Measurements from ENCODE around the gene CCDC92. TPM values are rescaled to one million over a fixed set of nuclear protein-coding genes. Genes with fewer than 3 reads are reported as not detected.
A peak's percentile ranks its signal among the peaks of the same experiment; 100 is the strongest.

Gene CCDC92
- polyA plus RNA-seq, 2 of the 4 experiments (the other 2 are of a cell fraction): 27.2 to 27.5 TPM

DNA sequence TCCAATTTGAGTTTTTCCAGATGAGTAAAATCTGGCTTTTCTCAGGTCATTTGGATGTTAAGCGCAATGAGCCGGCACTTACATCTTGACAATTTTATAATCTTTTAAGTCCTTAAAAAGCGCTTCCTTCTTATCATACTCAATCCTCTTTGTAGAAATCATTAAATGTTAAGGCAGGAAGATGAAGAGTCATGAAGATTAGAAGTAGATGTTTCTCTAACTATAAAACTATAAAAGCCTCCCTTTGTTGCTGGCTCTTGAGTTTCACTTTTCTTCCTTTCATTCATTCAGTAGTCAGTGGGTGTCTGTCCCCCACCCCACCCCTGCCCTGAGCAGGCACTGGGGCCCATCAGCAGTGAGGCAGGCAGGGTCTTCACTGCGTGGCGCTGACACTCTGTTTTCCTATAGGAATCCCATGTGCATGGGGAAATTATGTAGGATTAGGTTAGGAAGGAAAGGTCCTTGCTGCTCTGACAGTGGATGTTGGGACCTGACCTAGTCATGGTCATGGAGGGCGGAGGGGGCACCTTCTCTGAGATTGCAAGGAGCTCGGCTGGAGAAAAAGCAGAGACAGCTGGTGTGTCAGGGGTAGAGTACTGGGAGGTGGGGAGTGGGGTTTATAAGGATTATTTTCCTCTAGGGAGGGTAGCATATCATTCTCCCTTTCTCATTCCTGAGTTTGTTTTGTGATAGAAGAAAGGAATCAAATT is 65.8 kb downstream of the CCDC92 start:
- Histone ChIP-seq H3K4me1 (no peaks in the 10 kb centered on the region), H3K4me3 (no peak overlapping the region), H3K27ac (no peak overlapping the region), H3K4me2 (no peak overlapping the region), H3K9me3 (no peaks in the 10 kb centered on the region)
- POLR2A ChIA-PET: no interaction called here
- ATAC-seq (no peak), DNase-seq (ENCODE audit: low read depth in 1 of 2, low spot score in 1 of 2) (no peak), FAIRE-seq (no peak)
- CTCF ChIA-PET: interaction anchor here (0.6 to 1.6 kb wide), 3 partner anchors 11 to 34 kb away, joined by 3 to 4 read pairs (median 3); no protein-coding TSS in a partner anchor
- 89% methylated on average over 7 of the region's 7 CpGs for WGBS (ENCODE audit: missing lambda C conversion rate)
- TF ChIP-seq HOXB5 (CRISPR knock-in tag; IDR thresholded peaks at IDR 0.05): no peak
- TF ChIP-seq NPAS2 (CRISPR knock-in tag; IDR thresholded peaks at IDR 0.05; ENCODE audit: borderline replicate concordance): no peak
- no peak for TF ChIP-seq POLR2AphosphoS2 (conservative IDR thresholded peaks at IDR 0.05; ENCODE audit: low read length)
- TF ChIP-seq RNF2 (IDR thresholded peaks at IDR 0.05; ENCODE audit: borderline replicate concordance, low read depth): no peak
- TF ChIP-seq RCOR1 (IDR thresholded peaks at IDR 0.05; ENCODE audit: low read depth, low read length): no peak
- TF ChIP-seq NFE2L2 (conservative IDR thresholded peaks at IDR 0.05; ENCODE audit: low read length): no peak
- TF ChIP-seq CHD2 (IDR thresholded peaks at IDR 0.05; ENCODE audit: low read length, partially characterized antibody): no peak
- TF ChIP-seq TFCP2L1 (CRISPR knock-in tag; IDR thresholded peaks at IDR 0.05): no peak
- TF ChIP-seq JUN (IDR thresholded peaks at IDR 0.05): no peak
- TF ChIP-seq RFX5 (IDR thresholded peaks at IDR 0.05): no peak
- no peak for TF ChIP-seq CEBPB (IDR thresholded peaks at IDR 0.05)
- no peak for TF ChIP-seq EHF (CRISPR knock-in tag; IDR thresholded peaks at IDR 0.05)
- no peak for TF ChIP-seq SMC3 (IDR thresholded peaks at IDR 0.05)
- TF ChIP-seq GATA3 (IDR thresholded peaks at IDR 0.05; ENCODE audit: borderline replicate concordance): no peak

DNA sequence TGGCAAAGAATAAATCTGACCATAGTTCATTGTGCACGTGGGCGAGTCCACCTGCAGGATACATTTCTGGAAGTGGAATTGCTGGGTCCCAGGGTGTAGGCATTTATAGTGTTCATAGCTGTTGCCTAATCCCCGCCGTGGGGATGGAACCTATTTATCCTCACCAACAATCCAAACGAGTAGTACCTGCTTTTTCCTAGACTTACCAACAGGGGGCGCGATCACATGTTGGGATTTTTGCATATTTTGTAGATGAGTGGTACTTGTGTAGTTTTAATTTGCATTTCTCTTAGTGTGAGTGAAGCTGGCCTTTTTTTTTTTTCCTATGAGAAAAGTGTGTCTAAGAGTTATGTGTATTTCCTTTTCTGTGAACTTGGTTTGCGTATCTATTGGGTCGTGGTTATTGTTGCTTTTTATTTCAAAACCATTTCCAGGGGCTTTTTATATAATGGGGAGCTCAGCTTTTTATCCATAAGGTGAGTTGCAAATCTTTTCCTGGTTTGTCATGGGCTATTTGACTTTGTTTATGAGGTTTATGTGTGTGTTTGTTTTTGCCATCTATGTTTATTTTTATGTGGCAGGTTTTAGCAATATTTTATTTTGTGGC is 67.2 kb downstream of the CCDC92 start:
- no peaks in the 10 kb centered on the region for H3K9me3 ChIP-seq
- WGBS (ENCODE audit: missing lambda C conversion rate): 15% methylated on average over 9 of the region's 9 CpGs
- DNase-seq (ENCODE audit: low read depth in 1 of 2, low spot score in 1 of 2): peak; percentile 61 to 79
- POLR2A ChIA-PET: interaction anchor here (0.7 to 1.1 kb wide), 2 partner anchors 67 to 68 kb away, joined by 3 read pairs; partner anchors contain the start of genes CCDC92 and ZNF664
- peak; percentile 87 for FAIRE-seq
- no peak overlapping the region for H3K4me2 ChIP-seq
- H3K27ac ChIP-seq: no peak overlapping the region
- CTCF ChIA-PET: interaction anchor here (0.7 to 3.7 kb wide), 31 partner anchors 9 to 806 kb away, joined by 3 to 19 read pairs (median 5); no protein-coding TSS in a partner anchor
- peak; percentile 20 to 60; a peak in 3 of 6 replicates for ATAC-seq
- no peak for TF ChIP-seq FOSL2 (IDR thresholded peaks at IDR 0.05)
- peak; percentile 43 for TF ChIP-seq FOSL2 (CRISPR knock-in tag; IDR thresholded peaks at IDR 0.05)
- TF ChIP-seq RNF2 (IDR thresholded peaks at IDR 0.05; ENCODE audit: borderline replicate concordance, low read depth): no peak
- TF ChIP-seq POLR2AphosphoS2 (conservative IDR thresholded peaks at IDR 0.05; ENCODE audit: low read length): no peak
- no peak for TF ChIP-seq HEYL (CRISPR knock-in tag; IDR thresholded peaks at IDR 0.05)
- TF ChIP-seq GATA3 (IDR thresholded peaks at IDR 0.05; ENCODE audit: borderline replicate concordance): no peak
- TF ChIP-seq SMC3 (IDR thresholded peaks at IDR 0.05): peak; percentile 54
- TF ChIP-seq, protein P1, sequence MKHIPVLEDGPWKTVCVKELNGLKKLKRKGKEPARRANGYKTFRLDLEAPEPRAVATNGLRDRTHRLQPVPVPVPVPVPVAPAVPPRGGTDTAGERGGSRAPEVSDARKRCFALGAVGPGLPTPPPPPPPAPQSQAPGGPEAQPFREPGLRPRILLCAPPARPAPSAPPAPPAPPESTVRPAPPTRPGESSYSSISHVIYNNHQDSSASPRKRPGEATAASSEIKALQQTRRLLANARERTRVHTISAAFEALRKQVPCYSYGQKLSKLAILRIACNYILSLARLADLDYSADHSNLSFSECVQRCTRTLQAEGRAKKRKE (CRISPR knock-in tag; IDR thresholded peaks at IDR 0.05; ENCODE audit: low read depth): no peak
- TF ChIP-seq EP300 (IDR thresholded peaks at IDR 0.05): no peak
- no peak for TF ChIP-seq POLR2A (IDR thresholded peaks at IDR 0.05; ENCODE audit: low read length)
- TF ChIP-seq, protein P2, sequence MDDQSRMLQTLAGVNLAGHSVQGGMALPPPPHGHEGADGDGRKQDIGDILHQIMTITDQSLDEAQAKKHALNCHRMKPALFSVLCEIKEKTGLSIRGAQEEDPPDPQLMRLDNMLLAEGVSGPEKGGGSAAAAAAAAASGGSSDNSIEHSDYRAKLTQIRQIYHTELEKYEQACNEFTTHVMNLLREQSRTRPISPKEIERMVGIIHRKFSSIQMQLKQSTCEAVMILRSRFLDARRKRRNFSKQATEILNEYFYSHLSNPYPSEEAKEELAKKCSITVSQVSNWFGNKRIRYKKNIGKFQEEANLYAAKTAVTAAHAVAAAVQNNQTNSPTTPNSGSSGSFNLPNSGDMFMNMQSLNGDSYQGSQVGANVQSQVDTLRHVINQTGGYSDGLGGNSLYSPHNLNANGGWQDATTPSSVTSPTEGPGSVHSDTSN (IDR thresholded peaks at IDR 0.05): no peak
- TF ChIP-seq RARB (CRISPR knock-in tag; IDR thresholded peaks at IDR 0.05): no peak
- peak; percentile 36 to 51; a peak in 4 of 5 replicates for TF ChIP-seq RAD21 (conservative IDR thresholded peaks at IDR 0.05 in 1 of 2, IDR thresholded peaks at IDR 0.05 in 1 of 2)
- TF ChIP-seq, protein P3, sequence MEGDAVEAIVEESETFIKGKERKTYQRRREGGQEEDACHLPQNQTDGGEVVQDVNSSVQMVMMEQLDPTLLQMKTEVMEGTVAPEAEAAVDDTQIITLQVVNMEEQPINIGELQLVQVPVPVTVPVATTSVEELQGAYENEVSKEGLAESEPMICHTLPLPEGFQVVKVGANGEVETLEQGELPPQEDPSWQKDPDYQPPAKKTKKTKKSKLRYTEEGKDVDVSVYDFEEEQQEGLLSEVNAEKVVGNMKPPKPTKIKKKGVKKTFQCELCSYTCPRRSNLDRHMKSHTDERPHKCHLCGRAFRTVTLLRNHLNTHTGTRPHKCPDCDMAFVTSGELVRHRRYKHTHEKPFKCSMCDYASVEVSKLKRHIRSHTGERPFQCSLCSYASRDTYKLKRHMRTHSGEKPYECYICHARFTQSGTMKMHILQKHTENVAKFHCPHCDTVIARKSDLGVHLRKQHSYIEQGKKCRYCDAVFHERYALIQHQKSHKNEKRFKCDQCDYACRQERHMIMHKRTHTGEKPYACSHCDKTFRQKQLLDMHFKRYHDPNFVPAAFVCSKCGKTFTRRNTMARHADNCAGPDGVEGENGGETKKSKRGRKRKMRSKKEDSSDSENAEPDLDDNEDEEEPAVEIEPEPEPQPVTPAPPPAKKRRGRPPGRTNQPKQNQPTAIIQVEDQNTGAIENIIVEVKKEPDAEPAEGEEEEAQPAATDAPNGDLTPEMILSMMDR (IDR thresholded peaks at IDR 0.05): peak; percentile 79
- TF ChIP-seq CBX2 (IDR thresholded peaks at IDR 0.05; ENCODE audit: borderline replicate concordance, low read depth): no peak
- TF ChIP-seq FOXS1 (CRISPR knock-in tag; IDR thresholded peaks at IDR 0.05): no peak
- TF ChIP-seq KDM5A (IDR thresholded peaks at IDR 0.05): no peak
- TF ChIP-seq CEBPB (IDR thresholded peaks at IDR 0.05): peak in 1 of 2 experiments; percentile 60; a peak in 3 of 4 replicates
- no peak for TF ChIP-seq CBX8 (IDR thresholded peaks at IDR 0.05)
- TF ChIP-seq, protein P4, sequence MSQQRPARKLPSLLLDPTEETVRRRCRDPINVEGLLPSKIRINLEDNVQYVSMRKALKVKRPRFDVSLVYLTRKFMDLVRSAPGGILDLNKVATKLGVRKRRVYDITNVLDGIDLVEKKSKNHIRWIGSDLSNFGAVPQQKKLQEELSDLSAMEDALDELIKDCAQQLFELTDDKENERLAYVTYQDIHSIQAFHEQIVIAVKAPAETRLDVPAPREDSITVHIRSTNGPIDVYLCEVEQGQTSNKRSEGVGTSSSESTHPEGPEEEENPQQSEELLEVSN (IDR thresholded peaks at IDR 0.05; ENCODE audit: borderline replicate concordance, low read depth): no peak
- no peak for TF ChIP-seq JUN (IDR thresholded peaks at IDR 0.05)
- TF ChIP-seq, protein P5, sequence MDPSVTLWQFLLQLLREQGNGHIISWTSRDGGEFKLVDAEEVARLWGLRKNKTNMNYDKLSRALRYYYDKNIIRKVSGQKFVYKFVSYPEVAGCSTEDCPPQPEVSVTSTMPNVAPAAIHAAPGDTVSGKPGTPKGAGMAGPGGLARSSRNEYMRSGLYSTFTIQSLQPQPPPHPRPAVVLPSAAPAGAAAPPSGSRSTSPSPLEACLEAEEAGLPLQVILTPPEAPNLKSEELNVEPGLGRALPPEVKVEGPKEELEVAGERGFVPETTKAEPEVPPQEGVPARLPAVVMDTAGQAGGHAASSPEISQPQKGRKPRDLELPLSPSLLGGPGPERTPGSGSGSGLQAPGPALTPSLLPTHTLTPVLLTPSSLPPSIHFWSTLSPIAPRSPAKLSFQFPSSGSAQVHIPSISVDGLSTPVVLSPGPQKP (IDR thresholded peaks at IDR 0.05; ENCODE audit: low read depth, low read length): no peak
- no peaks in the 10 kb centered on the region for H3K4me1 ChIP-seq
- H3K4me3 ChIP-seq: no peak overlapping the region

Data from A549 (cell line).